NCI-H526 (cell line): ENCODE results near the gene HDAC9.

Source experiments
- DNase-seq, 2 experiments: peaks; one replicate each; lab custom pipeline; 2025; lab: John Stamatoyannopoulos, UW

HDAC9 gene

DNA sequence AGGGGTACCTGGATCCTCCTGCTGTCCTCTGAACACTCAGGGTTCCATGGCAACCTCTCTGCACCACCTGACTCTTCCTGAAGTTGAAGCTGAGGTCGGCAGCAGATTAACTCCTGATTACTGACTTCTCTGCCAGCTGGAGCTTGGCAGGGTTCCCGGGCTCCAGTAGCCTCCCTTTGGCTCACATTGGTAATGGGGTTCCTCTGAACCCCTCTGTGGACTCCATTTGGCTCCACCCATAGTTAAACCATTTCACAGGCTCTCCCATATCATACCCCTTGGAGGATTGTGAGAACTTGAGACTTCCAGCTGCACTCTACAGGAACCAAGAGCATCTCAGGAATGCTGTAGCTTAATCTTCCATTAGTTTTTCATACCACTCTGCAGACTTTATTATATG, 292.5 kb downstream of the HDAC9 start:
- no peak for DNase-seq

DNA sequence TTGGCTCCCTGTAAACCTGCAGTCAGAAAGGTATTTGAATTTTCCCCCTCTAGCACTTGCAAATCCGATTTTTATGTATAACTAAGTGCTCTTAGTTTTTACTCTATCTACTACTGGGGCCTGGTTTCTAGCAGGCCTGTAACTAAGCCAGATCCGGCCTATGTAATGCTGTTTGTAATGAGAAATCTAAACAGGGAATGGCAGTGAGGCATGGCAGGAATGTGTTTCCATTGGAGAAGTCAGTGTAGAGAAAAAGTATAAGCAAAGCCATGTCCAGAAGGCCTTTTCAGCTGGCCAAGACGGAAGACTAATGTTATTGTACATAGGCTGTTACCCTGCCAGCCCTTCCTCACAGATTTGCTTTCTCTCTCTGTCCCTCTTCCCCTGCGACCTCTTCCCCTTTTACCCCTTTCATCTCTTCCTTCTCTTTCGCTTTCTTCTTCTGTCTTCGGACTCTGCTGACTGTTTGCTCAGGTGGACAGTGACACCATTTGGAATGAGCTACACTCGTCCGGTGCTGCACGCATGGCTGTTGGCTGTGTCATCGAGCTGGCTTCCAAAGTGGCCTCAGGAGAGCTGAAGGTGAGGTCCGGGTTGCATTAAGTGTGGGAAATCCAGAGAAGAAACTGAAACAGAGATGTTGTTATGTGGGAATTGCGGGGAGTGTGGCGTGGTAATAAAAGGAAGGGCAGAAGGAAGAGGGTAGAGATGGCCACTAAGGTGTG, 297.5 kb downstream of the HDAC9 start:
- DNase-seq = no peak

DNA sequence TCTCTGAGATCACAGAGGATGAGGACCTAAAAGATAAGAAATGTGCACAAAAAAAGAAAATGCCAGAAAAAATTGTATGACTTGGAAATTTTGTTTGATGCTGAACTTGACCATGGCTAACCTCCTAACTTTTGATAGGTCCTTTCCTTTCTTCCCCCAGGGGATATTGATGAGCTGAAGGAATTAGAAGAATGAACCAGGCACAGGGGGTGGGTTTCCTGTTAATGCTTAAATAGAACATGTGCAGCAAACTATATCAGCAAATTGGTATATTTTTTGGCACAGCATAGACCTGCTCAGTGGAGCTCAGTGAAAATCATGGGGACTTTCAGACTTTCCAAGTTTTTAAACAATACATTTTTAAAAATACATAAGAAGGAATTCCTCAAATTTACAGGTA, 300.7 kb downstream of the HDAC9 start:
- no peak for DNase-seq

DNA sequence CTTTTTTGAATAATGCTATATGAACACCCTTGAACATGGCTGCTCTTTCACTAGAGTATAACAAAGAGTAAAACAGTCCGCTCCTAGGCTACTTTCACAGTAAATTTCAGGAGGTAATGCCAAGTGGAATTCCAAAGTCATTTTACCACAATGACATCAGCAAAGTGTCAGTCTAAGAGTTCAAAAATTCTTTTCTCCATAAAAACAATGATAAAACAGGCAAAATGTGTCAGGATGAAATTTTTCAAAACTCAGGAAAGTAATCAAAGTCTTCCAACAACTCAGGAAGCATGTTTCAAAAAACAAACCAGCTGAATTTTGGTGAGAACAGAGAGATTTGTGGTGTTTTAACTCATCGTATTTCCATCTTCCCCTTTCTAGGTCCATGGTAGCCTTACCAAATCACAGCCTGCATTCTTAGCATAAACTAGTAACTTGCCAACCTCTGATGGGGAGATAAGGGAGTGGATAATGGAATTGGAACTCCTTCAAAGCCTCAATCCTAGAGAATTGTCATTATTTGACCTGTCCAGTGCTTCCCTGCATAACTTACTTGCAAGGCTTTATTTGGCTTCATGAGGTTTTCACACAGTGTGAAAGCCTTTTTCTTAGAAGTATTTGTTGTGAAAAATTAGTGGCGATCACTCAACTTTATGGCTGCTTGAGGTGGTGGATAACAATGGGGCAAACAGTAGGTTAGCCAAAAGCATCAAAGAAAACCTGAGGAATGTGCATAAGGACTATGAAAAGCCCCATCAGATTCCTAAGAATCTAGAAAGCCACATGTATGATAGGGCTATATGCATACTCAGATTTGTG, 302.7 kb downstream of the HDAC9 start:
- no peak for DNase-seq

DNA sequence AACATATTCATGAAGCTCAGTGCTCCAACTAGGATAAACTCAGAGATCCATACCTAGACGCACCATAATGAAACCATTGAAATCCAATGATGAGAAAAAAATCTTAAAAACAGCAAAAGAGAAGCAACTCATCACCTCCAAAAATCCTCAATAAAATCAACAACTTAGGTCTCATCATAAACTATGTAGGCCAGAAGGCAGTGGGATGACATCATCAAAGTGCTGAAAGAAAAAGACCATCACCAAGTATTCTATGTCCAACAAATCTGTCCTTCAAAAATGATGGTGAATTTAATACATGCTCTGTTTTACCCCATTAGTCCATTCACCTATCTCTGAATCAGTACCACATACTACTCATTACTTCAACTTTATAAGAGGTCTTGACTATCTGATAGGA, 304.4 kb downstream of the HDAC9 start:
- DNase-seq = no peak

DNA sequence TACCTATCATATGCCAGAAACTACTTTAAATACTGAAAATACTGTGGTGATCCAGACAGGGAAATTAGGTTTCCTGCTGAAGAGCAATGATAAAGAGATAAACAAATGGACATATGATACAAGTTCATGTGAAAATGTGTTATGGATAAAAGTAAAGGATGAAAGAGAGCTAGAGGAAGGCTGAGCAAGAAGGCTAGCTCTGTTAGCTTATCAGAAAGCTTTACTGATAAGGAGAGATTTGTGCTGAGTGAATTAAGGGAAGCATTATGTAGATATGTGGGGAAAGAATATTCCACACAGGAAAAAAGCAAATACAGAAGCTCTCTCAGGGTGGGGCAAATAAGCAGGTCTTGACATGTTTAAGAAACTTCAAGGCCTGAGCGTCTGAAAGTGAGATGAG, 308.4 kb downstream of the HDAC9 start:
- DNase-seq = no peak

DNA sequence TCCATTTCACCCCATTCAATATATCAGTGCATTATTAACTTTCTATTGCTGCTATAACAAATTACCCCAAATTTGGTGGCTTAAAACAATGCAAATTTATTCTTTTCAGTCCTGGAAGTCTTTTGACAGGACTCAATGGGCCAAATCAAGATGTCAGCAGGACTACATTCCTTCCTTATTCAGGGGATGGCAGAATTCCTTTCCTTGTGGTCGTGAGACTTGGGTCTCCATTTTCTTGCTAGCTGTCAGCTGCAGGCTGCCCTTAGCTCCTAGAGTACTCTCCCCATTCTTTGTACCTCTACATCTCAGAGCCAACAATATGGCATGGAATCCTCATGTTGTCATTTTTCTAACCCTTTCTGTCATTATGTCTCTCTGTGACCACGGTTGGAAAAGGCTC, 310.6 kb downstream of the HDAC9 start:
- DNase-seq = no peak

DNA sequence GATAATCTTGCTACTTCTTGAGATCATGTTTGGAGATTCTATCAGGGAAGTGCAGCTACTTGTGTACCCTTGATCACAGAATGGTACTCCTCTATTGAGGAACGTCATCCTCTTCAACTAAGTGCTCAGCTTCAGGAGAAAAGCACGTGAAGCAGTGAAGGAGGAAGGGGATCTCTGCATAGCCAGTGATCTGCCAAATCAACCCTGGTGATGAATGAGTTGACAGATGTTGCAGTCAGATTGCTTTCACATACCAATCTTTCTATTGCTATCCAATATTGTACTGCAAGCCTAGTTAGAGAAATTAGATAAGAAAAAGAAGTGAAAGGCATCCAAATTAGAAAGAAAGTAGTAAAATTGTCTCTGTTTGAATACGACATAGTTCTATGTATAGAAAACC, 312.5 kb downstream of the HDAC9 start:
- DNase-seq = no peak

DNA sequence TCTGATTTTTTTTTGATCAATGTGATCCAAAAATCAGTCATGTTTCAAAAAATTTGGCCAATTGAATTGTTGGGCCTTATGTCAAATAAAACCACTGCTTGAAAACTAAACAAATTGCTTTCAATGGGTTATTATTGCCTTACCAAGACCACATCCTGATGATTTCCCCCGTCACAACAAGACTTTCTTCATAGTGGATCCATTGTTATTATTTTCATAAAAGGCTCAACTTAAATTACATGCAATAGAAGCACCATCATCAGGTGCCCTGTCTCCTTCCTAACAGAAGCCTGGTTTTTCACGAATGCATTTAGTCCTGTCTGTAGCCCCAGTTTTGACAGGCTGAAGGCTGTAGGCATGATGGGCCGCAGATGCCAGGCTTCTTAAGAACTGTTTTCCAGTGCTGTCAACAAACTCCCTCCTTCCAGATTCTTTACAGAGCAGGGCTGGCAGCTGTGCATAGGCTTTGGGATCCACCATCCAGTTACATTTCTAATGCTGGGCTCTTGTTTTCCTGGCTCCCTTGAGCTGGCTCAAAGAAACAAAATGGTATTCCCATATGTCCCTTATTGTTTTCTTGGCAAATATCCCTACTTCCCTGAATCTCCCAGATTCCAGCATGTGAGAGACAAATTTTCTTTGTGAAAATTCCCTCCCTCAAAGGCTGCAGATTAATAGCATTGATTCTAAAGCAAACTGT, 319.9 kb downstream of the HDAC9 start:
- DNase-seq = no peak

DNA sequence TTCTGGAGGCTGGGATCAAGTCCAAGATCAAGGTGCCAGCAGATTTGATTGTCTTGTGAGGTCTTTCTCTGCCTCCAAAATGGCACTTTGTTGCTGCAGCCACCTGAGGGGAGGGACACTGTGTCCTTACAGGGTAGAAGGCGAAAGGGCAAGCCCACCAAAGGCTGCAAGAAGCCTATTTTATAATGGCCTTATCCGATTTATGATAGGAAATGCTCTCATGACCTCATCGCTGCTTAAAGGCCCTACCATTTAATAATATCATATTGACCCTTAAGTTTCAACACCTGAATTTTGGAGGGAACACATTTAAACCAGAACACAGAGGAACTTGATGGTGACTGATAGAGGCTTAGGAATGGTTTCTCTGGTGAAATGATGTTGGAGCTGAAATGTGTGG, 325.4 kb downstream of the HDAC9 start:
- no peak for DNase-seq

DNA sequence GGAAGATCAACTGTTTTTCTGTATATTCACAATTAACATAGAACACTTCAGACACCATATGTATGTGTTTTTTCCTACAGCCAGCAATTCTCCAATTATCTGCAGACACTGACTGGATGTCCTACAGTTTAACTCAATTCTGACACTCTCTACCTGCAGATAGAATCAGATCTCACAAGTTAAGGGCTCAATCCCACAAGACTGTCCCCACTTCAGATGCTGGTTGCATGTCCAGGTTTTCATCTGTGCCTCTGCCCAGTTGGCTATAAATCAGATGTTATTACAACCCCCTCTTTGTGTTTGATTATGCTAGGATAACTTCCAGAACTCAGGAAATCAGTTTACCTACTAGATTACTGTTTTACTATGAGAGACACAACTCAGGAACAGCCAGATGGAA, 326.0 kb downstream of the HDAC9 start:
- DNase-seq = no peak

DNA sequence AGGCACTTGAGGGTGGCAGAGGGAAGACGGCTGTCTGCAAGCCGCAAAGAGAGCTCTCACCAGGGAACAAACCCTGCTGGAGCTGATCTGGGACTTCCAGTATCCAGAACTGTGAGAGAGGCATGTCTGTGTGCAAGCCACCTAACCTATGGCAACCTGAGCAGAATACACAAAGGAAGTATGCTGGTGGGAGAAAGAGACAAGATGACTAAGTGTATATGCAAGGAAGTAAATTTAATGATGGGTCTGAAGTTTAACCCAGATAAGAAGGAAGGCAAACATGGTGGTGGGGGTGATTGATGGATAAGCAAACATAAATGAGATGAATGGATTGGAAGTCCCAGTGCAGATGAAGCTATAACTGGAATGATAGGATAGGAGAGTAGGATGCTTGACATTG, 328.6 kb downstream of the HDAC9 start:
- no peak for DNase-seq

DNA sequence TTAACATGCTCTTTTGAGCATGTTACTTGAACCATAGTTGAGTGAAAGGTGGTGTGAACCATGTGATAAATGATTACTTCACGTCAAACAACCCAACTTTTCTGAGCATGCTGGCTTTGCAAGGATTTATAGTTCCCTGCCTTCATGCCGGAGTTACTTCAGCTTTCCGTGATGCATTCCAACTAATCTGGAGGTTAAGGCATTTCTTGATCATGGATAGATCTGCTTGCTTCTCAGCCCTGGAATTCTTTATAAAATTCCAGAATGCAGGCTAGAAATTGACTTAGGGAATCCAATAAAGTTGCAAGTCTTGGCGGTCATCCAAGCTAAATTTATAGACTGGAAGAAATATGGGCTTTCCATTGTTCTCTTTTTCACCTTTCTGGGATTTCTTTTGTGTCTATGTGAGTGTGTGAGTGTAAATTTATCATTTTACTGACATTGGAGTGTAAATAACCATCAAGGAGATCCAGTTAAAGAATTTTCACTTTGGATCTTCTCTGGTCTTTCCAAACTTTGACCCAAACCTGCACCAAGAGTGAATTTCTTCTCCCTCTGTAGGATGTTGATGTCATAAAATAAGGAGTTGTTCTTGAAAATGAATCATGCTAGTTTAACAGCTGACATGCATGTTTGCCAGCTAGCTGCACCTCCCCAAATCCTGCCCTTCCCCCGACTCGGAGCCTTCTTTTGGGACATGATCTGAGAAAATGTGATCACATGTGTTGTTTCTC, 332.9 kb downstream of the HDAC9 start:
- DNase-seq = no peak

DNA sequence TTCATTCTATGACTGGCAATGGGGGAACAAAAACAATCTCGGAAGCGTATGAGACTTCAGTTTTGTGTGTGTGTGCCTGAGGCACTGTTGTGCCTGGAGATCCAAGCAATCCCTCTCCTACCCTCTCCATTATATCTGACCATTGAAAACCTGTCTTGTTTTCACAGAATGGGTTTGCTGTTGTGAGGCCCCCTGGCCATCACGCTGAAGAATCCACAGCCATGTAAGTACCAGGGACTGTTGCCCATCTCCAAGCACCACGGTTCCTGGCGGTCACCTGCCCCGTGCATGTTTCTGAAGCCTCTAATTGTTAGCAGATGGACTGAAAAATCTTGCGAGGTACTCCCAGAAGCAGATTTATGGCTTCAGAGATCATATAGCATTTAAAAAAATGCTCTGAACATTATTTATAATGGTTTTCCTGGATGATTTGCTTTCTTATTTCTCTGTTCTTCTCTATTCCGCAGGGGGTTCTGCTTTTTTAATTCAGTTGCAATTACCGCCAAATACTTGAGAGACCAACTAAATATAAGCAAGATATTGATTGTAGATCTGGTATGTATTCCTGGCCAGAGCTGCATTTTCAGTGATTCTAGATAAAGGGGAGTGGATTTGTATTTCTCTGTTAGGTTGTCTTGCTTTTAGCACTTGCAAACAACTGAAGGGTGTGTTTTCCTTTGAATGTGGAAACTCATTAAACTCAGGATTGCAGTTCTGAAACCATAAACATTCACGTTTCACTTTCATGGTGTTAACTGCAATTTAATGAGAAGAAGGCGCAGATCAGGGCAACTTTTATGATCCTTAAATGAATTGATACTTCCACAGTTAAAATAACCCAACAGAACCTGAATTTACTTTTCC, 333.7 kb downstream of the HDAC9 start:
- no peak for DNase-seq

DNA sequence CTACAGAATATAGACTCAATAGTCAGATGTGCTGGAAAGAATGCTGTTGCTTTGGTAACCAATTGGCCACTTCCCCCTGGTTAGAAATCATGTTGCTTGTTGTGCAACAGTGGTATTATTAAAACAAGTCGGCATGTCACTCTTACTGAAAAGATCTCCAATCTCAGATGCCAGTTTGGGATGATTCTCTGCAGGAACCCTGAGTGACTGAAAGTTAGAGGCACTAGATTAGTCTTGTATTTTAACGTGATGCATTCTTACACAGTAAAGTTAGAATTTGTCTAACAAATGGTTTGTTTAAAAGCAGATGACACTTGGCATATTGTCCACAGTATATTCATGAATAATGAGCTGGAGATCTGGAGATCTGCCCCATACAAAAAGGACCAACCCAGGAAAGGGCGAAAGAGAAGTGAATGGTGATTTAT, 334.3 kb downstream of the HDAC9 start:
- no peak for DNase-seq

DNA sequence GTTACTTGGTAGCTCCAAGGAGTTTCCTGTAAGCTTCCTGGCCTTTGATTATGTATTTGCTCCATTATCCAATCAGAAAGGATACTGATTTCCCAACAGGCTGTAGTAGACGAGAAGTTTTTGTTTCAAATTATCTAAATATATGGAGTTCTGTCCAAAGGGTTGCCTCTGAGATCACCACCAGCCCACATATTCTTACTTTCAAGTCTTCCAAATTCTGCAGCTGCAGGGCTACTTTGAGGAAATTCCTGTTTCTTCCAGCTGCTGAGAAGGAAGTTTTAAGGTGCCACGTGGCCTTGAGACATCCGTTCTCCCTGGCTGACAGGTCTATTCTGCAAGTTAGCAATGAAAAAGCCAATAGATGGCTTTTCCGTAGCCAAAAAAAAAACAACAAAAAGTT, 335.9 kb downstream of the HDAC9 start:
- DNase-seq = no peak

DNA sequence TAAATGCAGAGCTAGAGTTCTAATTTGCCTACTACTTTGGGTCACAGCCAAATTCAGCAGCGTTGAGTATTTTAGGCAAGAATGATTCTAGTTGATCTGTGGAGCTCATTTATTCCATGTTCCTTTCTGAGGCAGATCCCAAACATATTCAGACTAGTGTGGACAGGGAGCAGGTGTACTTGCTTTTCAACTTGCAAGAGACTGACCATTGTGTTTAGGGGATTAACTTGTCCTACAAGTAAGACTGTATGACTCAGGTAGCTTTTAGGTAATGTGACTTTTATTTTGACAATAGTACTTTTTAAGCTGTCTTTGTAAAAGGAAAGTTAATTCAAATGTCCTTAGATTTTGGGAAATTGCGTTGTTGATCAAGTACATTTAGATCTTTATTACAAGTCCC, 336.4 kb downstream of the HDAC9 start:
- no peak for DNase-seq

DNA sequence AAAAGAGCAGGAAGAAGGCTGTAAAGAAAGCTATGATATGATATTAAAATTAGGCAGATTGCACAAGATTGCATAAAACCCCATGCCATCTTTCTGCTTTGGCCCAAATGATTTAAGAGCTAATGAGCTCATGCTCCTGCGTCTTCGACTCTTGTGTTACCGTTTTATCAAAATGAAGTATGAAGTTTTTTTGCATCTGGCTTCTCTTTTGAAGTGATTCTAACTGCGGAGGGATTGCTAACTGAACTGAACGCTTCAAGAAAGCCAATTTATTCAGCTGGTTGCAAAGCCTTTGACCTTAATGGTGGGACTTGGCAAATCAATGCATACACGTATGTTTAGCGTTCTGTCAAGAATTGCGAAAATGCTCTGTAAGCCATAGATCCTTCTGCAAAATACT, 339.0 kb downstream of the HDAC9 start:
- DNase-seq = no peak

DNA sequence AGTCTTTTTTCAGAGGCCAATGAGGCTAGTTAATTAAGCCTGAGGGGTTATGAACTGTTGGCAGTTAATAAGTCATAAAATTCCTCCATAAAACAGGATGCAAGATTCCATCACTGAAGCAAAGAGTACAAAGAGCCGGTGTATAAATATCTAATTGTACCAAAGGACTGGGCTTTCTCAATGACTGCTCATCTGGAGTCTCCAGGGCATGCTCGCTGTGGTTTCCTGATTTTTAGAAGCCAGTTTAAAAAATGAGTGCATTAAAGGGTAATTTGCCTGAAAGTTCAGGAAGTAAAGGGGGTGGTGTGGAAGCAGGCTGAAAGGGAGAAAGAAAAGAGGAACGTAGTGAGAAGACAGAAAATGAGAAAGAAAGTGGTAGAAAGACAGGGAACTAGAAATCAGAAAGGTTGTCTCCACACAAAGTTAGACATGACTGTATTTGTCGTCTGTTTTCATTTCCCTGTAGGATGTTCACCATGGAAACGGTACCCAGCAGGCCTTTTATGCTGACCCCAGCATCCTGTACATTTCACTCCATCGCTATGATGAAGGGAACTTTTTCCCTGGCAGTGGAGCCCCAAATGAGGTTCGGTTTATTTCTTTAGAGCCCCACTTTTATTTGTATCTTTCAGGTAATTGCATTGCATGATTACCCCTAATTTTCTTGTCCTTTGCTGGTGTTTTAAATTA, 339.6 kb downstream of the HDAC9 start:
- DNase-seq = no peak

DNA sequence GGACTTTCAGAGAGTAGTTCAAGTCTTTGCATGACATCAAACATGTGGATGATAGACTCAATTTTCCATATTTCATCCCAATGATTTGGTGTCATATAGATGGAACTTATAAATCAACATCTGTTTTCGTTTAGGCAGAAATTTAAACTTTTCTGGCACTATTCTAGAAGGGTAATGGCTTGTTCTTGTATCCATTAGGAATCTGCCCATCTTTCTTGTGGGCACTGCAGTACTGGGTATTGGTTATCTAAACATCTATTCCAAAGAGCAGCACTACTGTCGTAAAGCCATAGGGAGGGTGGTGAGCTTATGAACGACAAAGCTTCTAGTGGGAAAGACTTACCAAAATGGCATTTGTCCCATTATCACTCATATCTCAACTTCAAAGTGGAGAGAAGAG, 348.4 kb downstream of the HDAC9 start:
- no peak for DNase-seq

DNA sequence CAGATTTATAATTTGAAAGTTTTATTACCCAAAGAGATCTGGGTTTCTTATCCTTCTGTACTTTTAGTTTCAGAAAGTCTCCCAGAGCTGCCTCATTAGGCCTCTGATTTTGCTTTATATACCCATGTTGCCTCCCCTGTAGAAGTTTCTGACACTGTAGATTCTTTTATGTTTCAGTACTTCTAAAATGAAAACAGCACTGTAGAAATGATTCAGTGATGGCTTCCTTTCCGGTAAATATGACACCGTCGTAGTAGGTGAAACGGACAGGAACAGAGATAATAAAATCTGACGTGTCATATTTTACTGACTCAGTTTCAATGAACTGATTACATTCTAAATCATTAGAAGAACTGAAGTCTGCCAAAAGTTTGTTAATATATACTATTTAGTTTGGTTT, 349.2 kb downstream of the HDAC9 start:
- DNase-seq = no peak
